Measurements from ENCODE around the gene LNX1.

DNA sequence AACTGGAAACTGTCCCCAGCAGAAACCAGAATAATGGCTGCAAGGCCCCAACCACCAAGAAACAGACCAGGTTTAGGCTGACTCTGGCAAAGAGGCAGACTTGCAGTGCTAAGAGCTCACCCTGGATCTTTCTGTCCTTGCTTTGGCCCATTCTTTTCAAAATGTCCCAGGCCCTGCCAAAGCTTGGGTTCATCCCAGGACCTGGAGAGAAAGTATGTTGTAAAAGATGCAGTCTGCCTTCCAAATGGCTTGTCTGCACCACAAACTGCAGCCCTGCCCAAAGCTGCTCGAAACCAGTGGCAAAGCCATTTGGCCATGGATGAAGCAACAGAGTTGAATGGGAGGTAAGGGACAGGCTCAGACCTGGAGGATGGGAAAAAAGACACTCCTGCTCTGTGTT, 38.0 kb upstream of the LNX1 start:
- TF ChIP-seq ZFP30 (CRISPR knock-in tag; IDR thresholded peaks at IDR 0.05) (no peak), ZFP3 (CRISPR knock-in tag; IDR thresholded peaks at IDR 0.05) (no peak), ZNF565 (CRISPR knock-in tag; conservative IDR thresholded peaks at IDR 0.05; ENCODE audit: low read depth) (no peak), ZNF70 (CRISPR knock-in tag; IDR thresholded peaks at IDR 0.05) (no peak), RARB (CRISPR knock-in tag; IDR thresholded peaks at IDR 0.05) (no peak), SNAI2 (CRISPR knock-in tag; IDR thresholded peaks at IDR 0.05) (no peak), ZC3H10 (CRISPR knock-in tag; IDR thresholded peaks at IDR 0.05) (no peak), PPARA (CRISPR knock-in tag; IDR thresholded peaks at IDR 0.05; ENCODE audit: borderline replicate concordance) (no peak)
- TF ChIP-seq, protein P1, sequence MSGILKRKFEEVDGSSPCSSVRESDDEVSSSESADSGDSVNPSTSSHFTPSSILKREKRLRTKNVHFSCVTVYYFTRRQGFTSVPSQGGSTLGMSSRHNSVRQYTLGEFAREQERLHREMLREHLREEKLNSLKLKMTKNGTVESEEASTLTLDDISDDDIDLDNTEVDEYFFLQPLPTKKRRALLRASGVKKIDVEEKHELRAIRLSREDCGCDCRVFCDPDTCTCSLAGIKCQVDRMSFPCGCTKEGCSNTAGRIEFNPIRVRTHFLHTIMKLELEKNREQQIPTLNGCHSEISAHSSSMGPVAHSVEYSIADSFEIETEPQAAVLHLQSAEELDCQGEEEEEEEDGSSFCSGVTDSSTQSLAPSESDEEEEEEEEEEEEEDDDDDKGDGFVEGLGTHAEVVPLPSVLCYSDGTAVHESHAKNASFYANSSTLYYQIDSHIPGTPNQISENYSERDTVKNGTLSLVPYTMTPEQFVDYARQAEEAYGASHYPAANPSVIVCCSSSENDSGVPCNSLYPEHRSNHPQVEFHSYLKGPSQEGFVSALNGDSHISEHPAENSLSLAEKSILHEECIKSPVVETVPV (CRISPR knock-in tag; IDR thresholded peaks at IDR 0.05), result no peak
- TF ChIP-seq, protein P2, sequence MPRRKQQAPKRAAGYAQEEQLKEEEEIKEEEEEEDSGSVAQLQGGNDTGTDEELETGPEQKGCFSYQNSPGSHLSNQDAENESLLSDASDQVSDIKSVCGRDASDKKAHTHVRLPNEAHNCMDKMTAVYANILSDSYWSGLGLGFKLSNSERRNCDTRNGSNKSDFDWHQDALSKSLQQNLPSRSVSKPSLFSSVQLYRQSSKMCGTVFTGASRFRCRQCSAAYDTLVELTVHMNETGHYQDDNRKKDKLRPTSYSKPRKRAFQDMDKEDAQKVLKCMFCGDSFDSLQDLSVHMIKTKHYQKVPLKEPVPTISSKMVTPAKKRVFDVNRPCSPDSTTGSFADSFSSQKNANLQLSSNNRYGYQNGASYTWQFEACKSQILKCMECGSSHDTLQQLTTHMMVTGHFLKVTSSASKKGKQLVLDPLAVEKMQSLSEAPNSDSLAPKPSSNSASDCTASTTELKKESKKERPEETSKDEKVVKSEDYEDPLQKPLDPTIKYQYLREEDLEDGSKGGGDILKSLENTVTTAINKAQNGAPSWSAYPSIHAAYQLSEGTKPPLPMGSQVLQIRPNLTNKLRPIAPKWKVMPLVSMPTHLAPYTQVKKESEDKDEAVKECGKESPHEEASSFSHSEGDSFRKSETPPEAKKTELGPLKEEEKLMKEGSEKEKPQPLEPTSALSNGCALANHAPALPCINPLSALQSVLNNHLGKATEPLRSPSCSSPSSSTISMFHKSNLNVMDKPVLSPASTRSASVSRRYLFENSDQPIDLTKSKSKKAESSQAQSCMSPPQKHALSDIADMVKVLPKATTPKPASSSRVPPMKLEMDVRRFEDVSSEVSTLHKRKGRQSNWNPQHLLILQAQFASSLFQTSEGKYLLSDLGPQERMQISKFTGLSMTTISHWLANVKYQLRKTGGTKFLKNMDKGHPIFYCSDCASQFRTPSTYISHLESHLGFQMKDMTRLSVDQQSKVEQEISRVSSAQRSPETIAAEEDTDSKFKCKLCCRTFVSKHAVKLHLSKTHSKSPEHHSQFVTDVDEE (CRISPR knock-in tag; IDR thresholded peaks at IDR 0.05), result no peak
- TF ChIP-seq, protein P3, sequence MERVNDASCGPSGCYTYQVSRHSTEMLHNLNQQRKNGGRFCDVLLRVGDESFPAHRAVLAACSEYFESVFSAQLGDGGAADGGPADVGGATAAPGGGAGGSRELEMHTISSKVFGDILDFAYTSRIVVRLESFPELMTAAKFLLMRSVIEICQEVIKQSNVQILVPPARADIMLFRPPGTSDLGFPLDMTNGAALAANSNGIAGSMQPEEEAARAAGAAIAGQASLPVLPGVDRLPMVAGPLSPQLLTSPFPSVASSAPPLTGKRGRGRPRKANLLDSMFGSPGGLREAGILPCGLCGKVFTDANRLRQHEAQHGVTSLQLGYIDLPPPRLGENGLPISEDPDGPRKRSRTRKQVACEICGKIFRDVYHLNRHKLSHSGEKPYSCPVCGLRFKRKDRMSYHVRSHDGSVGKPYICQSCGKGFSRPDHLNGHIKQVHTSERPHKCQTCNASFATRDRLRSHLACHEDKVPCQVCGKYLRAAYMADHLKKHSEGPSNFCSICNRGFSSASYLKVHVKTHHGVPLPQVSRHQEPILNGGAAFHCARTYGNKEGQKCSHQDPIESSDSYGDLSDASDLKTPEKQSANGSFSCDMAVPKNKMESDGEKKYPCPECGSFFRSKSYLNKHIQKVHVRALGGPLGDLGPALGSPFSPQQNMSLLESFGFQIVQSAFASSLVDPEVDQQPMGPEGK (CRISPR knock-in tag; IDR thresholded peaks at IDR 0.05; ENCODE audit: borderline replicate concordance), result no peak
- TF ChIP-seq, protein P4, sequence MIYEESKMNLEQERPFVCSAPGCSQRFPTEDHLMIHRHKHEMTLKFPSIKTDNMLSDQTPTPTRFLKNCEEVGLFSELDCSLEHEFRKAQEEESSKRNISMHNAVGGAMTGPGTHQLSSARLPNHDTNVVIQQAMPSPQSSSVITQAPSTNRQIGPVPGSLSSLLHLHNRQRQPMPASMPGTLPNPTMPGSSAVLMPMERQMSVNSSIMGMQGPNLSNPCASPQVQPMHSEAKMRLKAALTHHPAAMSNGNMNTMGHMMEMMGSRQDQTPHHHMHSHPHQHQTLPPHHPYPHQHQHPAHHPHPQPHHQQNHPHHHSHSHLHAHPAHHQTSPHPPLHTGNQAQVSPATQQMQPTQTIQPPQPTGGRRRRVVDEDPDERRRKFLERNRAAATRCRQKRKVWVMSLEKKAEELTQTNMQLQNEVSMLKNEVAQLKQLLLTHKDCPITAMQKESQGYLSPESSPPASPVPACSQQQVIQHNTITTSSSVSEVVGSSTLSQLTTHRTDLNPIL (CRISPR knock-in tag; IDR thresholded peaks at IDR 0.05; ENCODE audit: low read depth), result no peak
